ENCODE measurements around the gene STK38L.

Gene STK38L

GRCh38 chr12:27243804-27244688, at the start of gene STK38L:
Gene STK38L (plus strand): TSS chr12:27244286. CDS start chr12:27297721, 53,435 bp downstream.
- peak; percentile 96 for DNase-seq

GRCh38 chr12:27194644-27195043, 49.4 kb upstream of the STK38L start:
- Histone ChIP-seq H3K27ac (no peak overlapping the region), H3K27me3 (ENCODE audit: insufficient read depth, low read depth, severe bottlenecking) (no peaks in the 10 kb centered on the region), H3K36me3 (no peaks in the 10 kb centered on the region), H3K9me3 (ENCODE audit: severe bottlenecking) (no peaks in the 10 kb centered on the region), H3K4me3 (ENCODE audit: low read depth, low read length) (no peak overlapping the region)
- TF ChIP-seq, protein P1, sequence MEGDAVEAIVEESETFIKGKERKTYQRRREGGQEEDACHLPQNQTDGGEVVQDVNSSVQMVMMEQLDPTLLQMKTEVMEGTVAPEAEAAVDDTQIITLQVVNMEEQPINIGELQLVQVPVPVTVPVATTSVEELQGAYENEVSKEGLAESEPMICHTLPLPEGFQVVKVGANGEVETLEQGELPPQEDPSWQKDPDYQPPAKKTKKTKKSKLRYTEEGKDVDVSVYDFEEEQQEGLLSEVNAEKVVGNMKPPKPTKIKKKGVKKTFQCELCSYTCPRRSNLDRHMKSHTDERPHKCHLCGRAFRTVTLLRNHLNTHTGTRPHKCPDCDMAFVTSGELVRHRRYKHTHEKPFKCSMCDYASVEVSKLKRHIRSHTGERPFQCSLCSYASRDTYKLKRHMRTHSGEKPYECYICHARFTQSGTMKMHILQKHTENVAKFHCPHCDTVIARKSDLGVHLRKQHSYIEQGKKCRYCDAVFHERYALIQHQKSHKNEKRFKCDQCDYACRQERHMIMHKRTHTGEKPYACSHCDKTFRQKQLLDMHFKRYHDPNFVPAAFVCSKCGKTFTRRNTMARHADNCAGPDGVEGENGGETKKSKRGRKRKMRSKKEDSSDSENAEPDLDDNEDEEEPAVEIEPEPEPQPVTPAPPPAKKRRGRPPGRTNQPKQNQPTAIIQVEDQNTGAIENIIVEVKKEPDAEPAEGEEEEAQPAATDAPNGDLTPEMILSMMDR (IDR thresholded peaks at IDR 0.05; ENCODE audit: low read depth, low read length): no peak
- DNase-seq: no peak

More at GRCh38 chr12:27243804-27244688, at the start of gene STK38L:
- TF ChIP-seq, protein P1 (IDR thresholded peaks at IDR 0.05; ENCODE audit: low read depth, low read length): no peak
- peak within 1 kb of the TSS; percentile 75 for H3K4me3 ChIP-seq (ENCODE audit: low read depth, low read length)
- no peaks in the 10 kb centered on the region for H3K9me3 ChIP-seq (ENCODE audit: severe bottlenecking)
- no peaks in the 10 kb centered on the region for H3K27me3 ChIP-seq (ENCODE audit: insufficient read depth, low read depth, severe bottlenecking)
- peak within 1 kb of the TSS; percentile 55 for H3K27ac ChIP-seq
- no peaks in the 10 kb centered on the region for H3K36me3 ChIP-seq

DNA sequence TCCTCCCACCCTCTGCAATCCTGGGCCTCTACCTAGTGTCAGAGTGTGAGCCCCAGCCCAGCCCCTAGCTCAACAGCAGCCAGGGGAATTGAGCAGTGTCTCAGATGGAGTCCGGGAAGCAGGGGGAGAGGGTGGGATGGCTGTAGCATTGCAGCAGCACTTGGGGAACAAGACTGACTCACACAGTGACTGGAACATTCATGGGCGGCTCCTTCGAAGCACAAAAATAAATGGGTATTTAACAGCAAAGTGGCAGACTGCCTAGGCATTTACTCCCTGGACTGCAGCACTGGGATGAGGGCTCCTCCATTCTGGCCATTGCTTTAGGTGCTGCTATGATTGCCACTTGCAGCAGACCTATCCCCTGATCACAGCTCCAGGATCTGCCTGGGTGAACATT, 46.0 kb upstream of the STK38L start:
- Histone ChIP-seq H3K9me3 (ENCODE audit: severe bottlenecking) (no peaks in the 10 kb centered on the region), H3K36me3 (no peaks in the 10 kb centered on the region), H3K27ac (no peak overlapping the region), H3K27me3 (ENCODE audit: insufficient read depth, low read depth, severe bottlenecking) (no peaks in the 10 kb centered on the region), H3K4me3 (ENCODE audit: low read depth, low read length) (no peak overlapping the region)
- TF ChIP-seq, protein P1 (IDR thresholded peaks at IDR 0.05; ENCODE audit: low read depth, low read length): no peak
- DNase-seq: no peak

GRCh38 chr12:27199638-27200300, 44.3 kb upstream of the STK38L start:
- no peaks in the 10 kb centered on the region for H3K9me3 ChIP-seq (ENCODE audit: severe bottlenecking)
- H3K27me3 ChIP-seq (ENCODE audit: insufficient read depth, low read depth, severe bottlenecking): no peaks in the 10 kb centered on the region
- no peak overlapping the region for H3K27ac ChIP-seq
- no peak overlapping the region for H3K4me3 ChIP-seq (ENCODE audit: low read depth, low read length)
- TF ChIP-seq, protein P1 (IDR thresholded peaks at IDR 0.05; ENCODE audit: low read depth, low read length): no peak
- H3K36me3 ChIP-seq: no peaks in the 10 kb centered on the region
- DNase-seq: no peak

DNA sequence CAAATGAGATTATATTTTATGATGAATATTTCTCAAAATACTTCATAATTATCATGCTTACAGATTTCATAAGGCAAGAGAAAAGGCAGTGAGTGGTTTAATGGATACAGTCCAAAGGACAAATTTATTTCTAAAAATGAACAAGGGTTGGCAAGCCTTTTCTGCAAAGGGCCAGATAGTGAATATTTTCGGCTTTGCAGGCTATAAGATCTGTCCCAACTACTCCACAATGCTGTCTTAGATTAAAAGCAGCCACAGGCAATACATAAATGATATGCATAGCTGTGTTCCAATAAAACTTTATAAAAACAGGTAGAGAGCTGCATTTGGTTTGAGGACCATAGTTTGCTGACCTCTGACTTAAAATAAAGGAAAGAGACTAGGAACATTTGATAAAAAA, 42.9 kb upstream of the STK38L start:
- no peaks in the 10 kb centered on the region for H3K36me3 ChIP-seq
- H3K9me3 ChIP-seq (ENCODE audit: severe bottlenecking): no peaks in the 10 kb centered on the region
- TF ChIP-seq, protein P1 (IDR thresholded peaks at IDR 0.05; ENCODE audit: low read depth, low read length): no peak
- no peak overlapping the region for H3K27ac ChIP-seq
- H3K27me3 ChIP-seq (ENCODE audit: insufficient read depth, low read depth, severe bottlenecking): no peaks in the 10 kb centered on the region
- H3K4me3 ChIP-seq (ENCODE audit: low read depth, low read length): no peak overlapping the region
- DNase-seq: no peak
